GM18909 (cell line): ENCODE results near the gene ICE1.
"Not testable (repeated sequence)": the region's sequence is repeated elsewhere in the genome, so short reads cannot be mapped to it uniquely, and the experiment has no call there.

Source experiments
- ATAC-seq: cut with Tn5 transposase; IDR thresholded peaks from one replicate; pipeline ENCODE4 v1.9.1; 2021; ENCODE audit warnings: mild to moderate bottlenecking; ENCODE audit not compliant: unreplicated experiment, poor library complexity

The ICE1 gene

GRCh38 chr5:5437227-5438172 is 15.0 kb downstream of the ICE1 start:
- ATAC-seq = peak; percentile 63

- no peak for ATAC-seq
Observed at GRCh38 chr5:5451863-5452262, 29.4 kb downstream of the ICE1 start.

GRCh38 chr5:5453131-5453530 is 30.7 kb downstream of the ICE1 start:
- no peak for ATAC-seq

GRCh38 chr5:5454391-5454790 is 31.9 kb downstream of the ICE1 start:
- no peak for ATAC-seq

GRCh38 chr5:5456858-5457257 is 34.4 kb downstream of the ICE1 start:
- ATAC-seq = no peak

GRCh38 chr5:5460311-5460710 is 37.8 kb downstream of the ICE1 start:
- no peak for ATAC-seq

- ATAC-seq = no peak
Observed at GRCh38 chr5:5461012-5461411, 38.5 kb downstream of the ICE1 start.

GRCh38 chr5:5464036-5464715 is 41.7 kb downstream of the ICE1 start:
- no peak for ATAC-seq

- ATAC-seq = no peak
Observed at GRCh38 chr5:5466227-5466626, 43.8 kb downstream of the ICE1 start.

GRCh38 chr5:5467737-5468136 is 45.3 kb downstream of the ICE1 start:
- ATAC-seq = no peak

GRCh38 chr5:5470933-5471332 is 48.5 kb downstream of the ICE1 start:
- no peak for ATAC-seq

GRCh38 chr5:5473226-5473625 is 50.7 kb downstream of the ICE1 start:
- no peak for ATAC-seq

GRCh38 chr5:5474961-5475360 is 52.5 kb downstream of the ICE1 start:
- no peak for ATAC-seq

GRCh38 chr5:5475975-5476374 is 53.5 kb downstream of the ICE1 start:
- no peak for ATAC-seq

- not testable (repeated sequence) for ATAC-seq
Observed at GRCh38 chr5:5479578-5479977, 57.1 kb downstream of the ICE1 start.

- ATAC-seq = peak; percentile 58
Observed at GRCh38 chr5:5480481-5481111, 58.1 kb downstream of the ICE1 start.

- ATAC-seq = no peak
Observed at GRCh38 chr5:5481206-5481605, 58.7 kb downstream of the ICE1 start.

GRCh38 chr5:5481633-5482032 is 59.2 kb downstream of the ICE1 start:
- ATAC-seq = no peak

GRCh38 chr5:5483350-5483749 is 60.9 kb downstream of the ICE1 start:
- no peak for ATAC-seq

GRCh38 chr5:5483880-5484598 is 61.6 kb downstream of the ICE1 start:
- ATAC-seq = no peak
